HG03442 (cell line): ENCODE measurements around the gene VWA3A.

Source experiments
- ATAC-seq: cut with Tn5 transposase; IDR thresholded peaks from one replicate; pipeline ENCODE4 v1.9.1; 2021; ENCODE audit warnings: mild to moderate bottlenecking, moderate library complexity; ENCODE audit not compliant: unreplicated experiment

Gene VWA3A

GRCh38 chr16:22177968-22178930, 85.9 kb downstream of the VWA3A start:
- ATAC-seq: no peak

GRCh38 chr16:22181426-22181825, 89.1 kb downstream of the VWA3A start:
- no peak for ATAC-seq

GRCh38 chr16:22181843-22182242, 89.5 kb downstream of the VWA3A start:
- no peak for ATAC-seq

GRCh38 chr16:22183335-22183734, 91.0 kb downstream of the VWA3A start:
- ATAC-seq: no peak

- no peak for ATAC-seq
Measured at GRCh38 chr16:22183901-22184614, 91.7 kb downstream of the VWA3A start.

- ATAC-seq: no peak
Measured at GRCh38 chr16:22184615-22184968, 92.3 kb downstream of the VWA3A start.

- ATAC-seq: no peak
Measured at GRCh38 chr16:22186517-22186916, 94.2 kb downstream of the VWA3A start.

GRCh38 chr16:22188267-22188594, 95.9 kb downstream of the VWA3A start:
- ATAC-seq: no peak

- no peak for ATAC-seq
Measured at GRCh38 chr16:22188595-22189442, 96.5 kb downstream of the VWA3A start.

- no peak for ATAC-seq
Measured at GRCh38 chr16:22189473-22190080, 97.2 kb downstream of the VWA3A start.

- ATAC-seq: peak; percentile 58
Measured at GRCh38 chr16:22190081-22190775, 97.9 kb downstream of the VWA3A start.

- peak; percentile 43 for ATAC-seq
Measured at GRCh38 chr16:22190776-22191531, 98.6 kb downstream of the VWA3A start.

GRCh38 chr16:22191532-22192260, 99.4 kb downstream of the VWA3A start:
- ATAC-seq: no peak

GRCh38 chr16:22192261-22193062, 100.1 kb downstream of the VWA3A start:
- ATAC-seq: peak; percentile 14

GRCh38 chr16:22193063-22193411, 100.7 kb downstream of the VWA3A start:
- ATAC-seq: no peak

GRCh38 chr16:22194707-22195444, 102.5 kb downstream of the VWA3A start:
- ATAC-seq: no peak

- no peak for ATAC-seq
Measured at GRCh38 chr16:22195445-22195694, 103.0 kb downstream of the VWA3A start.
